DND-41 (cell line): ENCODE measurements around the gene HACD4.
"Not testable (repeated sequence)": the region's sequence is repeated elsewhere in the genome, so short reads cannot be mapped to it uniquely, and the experiment has no call there.

Source experiments
- ATAC-seq: fragments of 200-7000 bp; cut with Tn5 transposase; 3 replicates; pipeline ENCODE4 v1.9.1; 2021; ENCODE audit warnings: low read depth; ENCODE audit not compliant: insufficient read depth
- DNase-seq: peaks from one replicate; pipeline ENCODE4 v3.0.0-alpha.2; 2020
- H2AFZ ChIP-seq: 2 replicates; pipeline ENCODE4 v1.6.0; 2012; ENCODE audit warnings: low read depth, low read length
- H3K27ac ChIP-seq: 2 replicates; pipeline ENCODE4 v1.5.1; 2012; ENCODE audit warnings: low read length, inconsistent platforms
- H3K27me3 ChIP-seq: fragments of 200-600 bp; sonication (generic); 2 replicates; pipeline ENCODE4 v1.6.0; 2012; ENCODE audit warnings: low read length, mild to moderate bottlenecking, inconsistent platforms; ENCODE audit not compliant: insufficient read depth, poor library complexity
- H3K36me3 ChIP-seq: 2 replicates; pipeline ENCODE4 v1.5.1; 2012; ENCODE audit warnings: low read length, inconsistent platforms; ENCODE audit not compliant: insufficient read depth
- H3K4me1 ChIP-seq: 2 replicates; pipeline ENCODE4 v1.5.1; 2012; ENCODE audit warnings: mild to moderate bottlenecking, low read length; ENCODE audit not compliant: insufficient read depth
- H3K4me2 ChIP-seq: 2 replicates; pipeline ENCODE4 v1.6.0; 2012; ENCODE audit warnings: mild to moderate bottlenecking, moderate library complexity, low read length, inconsistent platforms; ENCODE audit not compliant: insufficient read depth
- H3K4me3 ChIP-seq, 2 experiments: fragments of 200-600 bp in 1 of 2; shearing (Covaris generic) in 1 of 2; 2 replicates each; pipeline ENCODE4 v1.5.1; 2012 to 2016; ENCODE audit warnings: inconsistent platforms in 2 of 2, low read length in 2 of 2, mild to moderate bottlenecking in 2 of 2, low read depth in 1 of 2, moderate library complexity in 1 of 2
- H3K79me2 ChIP-seq: 2 replicates; pipeline ENCODE4 v1.6.0; 2012; ENCODE audit warnings: low read length, inconsistent platforms; ENCODE audit not compliant: insufficient read depth
- H3K9ac ChIP-seq: 2 replicates; pipeline ENCODE4 v1.6.0; 2012; ENCODE audit warnings: low read depth, mild to moderate bottlenecking, inconsistent platforms, low read length, moderate library complexity
- H3K9me3 ChIP-seq: 2 replicates; pipeline ENCODE4 v1.5.1; 2012; ENCODE audit warnings: low read length, moderate library complexity, mild to moderate bottlenecking, inconsistent platforms; ENCODE audit not compliant: insufficient read depth, severe bottlenecking
- H4K20me1 ChIP-seq: 2 replicates; pipeline ENCODE4 v1.6.0; 2012; ENCODE audit warnings: low read length; ENCODE audit not compliant: insufficient read depth
- EZH2 ChIP-seq: IDR thresholded peaks from 3 replicates; pipeline ENCODE4 v1.6.1; 2012; ENCODE audit warnings: borderline replicate concordance, low read depth, mild to moderate bottlenecking, moderate library complexity, low read length, inconsistent platforms; ENCODE audit not compliant: severe bottlenecking
- TF ChIP-seq, protein P1 (sequence below): IDR thresholded peaks from 2 replicates; pipeline ENCODE4 v1.5.1; 2012; ENCODE audit warnings: borderline replicate concordance, low read length, moderate library complexity, mild to moderate bottlenecking; ENCODE audit not compliant: poor library complexity, severe bottlenecking; ENCODE audit errors: extremely low read depth

HACD4 gene

DNA sequence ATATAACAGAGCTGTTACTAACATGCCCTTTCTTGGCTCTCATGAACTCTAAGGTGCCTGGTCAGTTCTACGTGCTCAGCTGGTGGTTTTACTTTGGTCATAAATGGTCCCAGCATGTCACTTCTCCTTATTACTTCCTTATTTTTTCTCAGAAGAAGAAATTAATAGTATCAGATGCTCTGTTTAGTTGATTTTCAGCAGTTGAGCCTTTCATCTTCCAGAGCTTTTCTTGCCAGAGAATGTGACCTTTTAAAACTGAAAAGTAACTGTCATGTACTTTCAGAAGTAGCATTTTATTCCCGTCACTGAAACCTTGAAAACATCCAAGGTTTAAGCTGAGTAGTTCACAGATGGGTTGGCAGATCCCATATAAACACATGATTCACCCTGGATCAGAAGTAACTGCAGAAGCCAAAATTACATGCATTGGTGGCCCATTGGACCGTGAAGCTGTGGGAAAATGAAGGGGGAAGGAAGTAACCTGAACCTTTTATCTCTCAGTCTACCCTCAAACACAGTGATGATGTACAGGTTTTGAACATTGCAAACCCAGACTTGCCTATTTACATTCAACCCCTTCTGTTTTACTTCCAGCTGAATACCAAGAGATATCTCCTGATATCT, 50.5 kb downstream of the HACD4 start:
- Histone ChIP-seq H3K36me3 (peaks cover 33% of the 10 kb centered on the region), H3K4me2 (no peak overlapping the region)
- no peak for DNase-seq

DNA sequence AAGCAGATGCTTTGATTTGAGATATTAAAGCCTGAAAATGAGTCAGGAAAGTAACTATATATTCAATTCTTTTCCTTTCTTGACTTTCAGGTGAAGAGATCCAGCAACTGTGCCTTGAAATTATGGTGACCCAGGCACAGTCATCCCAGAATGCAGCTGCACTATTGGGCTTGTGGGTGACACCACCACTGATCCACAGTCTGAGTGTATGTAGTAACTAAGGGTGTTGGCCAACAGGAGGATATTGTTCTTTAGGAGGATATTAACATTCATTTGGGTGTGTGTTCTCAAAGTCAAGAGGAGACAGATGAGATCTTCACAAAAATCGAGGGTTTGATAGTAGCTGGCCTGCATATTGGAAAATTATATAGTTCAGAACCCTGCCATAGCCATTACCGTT, 53.2 kb downstream of the HACD4 start:
- no peak for TF ChIP-seq EZH2
- Histone ChIP-seq H3K4me3 (no peak overlapping the region), H3K36me3 (peaks cover 31% of the 10 kb centered on the region), H3K9me3 (no peaks in the 10 kb centered on the region), H3K27ac (no peak overlapping the region), H2AFZ (no peak overlapping the region), H3K27me3 (no peaks in the 10 kb centered on the region), H3K9ac (no peak overlapping the region), H4K20me1 (no peaks in the 10 kb centered on the region), H3K79me2 (no peaks in the 10 kb centered on the region), H3K4me1 (no peaks in the 10 kb centered on the region), H3K4me2 (no peak overlapping the region)
- ATAC-seq (no peak), DNase-seq (no peak)

More for the DNA sequence above, 50.5 kb downstream of the HACD4 start:
- Histone ChIP-seq H3K9me3 (no peaks in the 10 kb centered on the region), H3K4me1 (no peaks in the 10 kb centered on the region), H3K9ac (no peak overlapping the region), H4K20me1 (no peaks in the 10 kb centered on the region), H3K27me3 (no peaks in the 10 kb centered on the region), H2AFZ (no peak overlapping the region), H3K4me3 (no peak overlapping the region), H3K27ac (no peak overlapping the region), H3K79me2 (no peaks in the 10 kb centered on the region)
- no peak for TF ChIP-seq EZH2
- TF ChIP-seq, protein P1, sequence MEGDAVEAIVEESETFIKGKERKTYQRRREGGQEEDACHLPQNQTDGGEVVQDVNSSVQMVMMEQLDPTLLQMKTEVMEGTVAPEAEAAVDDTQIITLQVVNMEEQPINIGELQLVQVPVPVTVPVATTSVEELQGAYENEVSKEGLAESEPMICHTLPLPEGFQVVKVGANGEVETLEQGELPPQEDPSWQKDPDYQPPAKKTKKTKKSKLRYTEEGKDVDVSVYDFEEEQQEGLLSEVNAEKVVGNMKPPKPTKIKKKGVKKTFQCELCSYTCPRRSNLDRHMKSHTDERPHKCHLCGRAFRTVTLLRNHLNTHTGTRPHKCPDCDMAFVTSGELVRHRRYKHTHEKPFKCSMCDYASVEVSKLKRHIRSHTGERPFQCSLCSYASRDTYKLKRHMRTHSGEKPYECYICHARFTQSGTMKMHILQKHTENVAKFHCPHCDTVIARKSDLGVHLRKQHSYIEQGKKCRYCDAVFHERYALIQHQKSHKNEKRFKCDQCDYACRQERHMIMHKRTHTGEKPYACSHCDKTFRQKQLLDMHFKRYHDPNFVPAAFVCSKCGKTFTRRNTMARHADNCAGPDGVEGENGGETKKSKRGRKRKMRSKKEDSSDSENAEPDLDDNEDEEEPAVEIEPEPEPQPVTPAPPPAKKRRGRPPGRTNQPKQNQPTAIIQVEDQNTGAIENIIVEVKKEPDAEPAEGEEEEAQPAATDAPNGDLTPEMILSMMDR = no peak
- no peak for ATAC-seq

DNA sequence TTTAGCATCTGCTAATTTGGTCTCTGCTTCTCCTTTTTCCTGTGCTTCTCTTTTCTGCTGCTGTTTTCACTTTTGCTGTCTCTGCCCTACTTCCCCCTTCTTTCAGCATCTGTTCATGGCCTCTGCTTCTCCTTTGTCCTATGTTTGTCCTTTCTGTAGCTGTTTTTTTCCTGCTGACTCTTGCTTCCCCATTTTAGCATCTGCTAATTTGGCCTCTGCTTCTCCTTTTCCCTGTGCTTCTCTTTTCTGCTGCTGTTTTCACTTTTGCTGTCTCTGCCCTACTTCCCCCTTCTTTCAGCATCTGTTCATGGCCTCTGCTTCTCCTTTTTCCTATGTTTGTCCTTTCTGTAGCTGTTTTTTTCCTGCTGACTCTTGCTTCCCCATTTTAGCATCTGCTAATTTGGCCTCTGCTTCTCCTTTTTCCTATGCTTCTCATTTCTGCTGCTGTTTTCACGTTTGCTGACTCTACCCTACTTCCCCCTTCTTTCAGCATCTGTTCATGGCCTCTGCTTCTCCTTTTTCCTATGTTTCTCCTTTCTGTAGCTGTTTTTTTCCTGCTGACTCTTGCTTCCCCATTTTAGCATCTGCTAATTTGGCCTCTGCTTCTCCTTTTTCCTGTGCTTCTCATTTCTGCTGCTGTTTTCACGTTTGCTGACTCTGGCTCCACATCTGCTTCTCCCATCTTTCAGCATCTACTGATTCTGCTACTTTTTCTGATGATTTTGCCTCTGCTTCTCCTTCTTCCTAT, 57.1 kb downstream of the HACD4 start:
- H3K27ac ChIP-seq, H3K9ac ChIP-seq, DNase-seq, H3K4me2 ChIP-seq, ATAC-seq, H3K79me2 ChIP-seq, H2AFZ ChIP-seq, H3K9me3 ChIP-seq, H3K4me1 ChIP-seq, H3K4me3 ChIP-seq, H4K20me1 ChIP-seq, H3K27me3 ChIP-seq: not testable (repeated sequence)
- peaks cover 16% of the 10 kb centered on the region for H3K36me3 ChIP-seq

DNA sequence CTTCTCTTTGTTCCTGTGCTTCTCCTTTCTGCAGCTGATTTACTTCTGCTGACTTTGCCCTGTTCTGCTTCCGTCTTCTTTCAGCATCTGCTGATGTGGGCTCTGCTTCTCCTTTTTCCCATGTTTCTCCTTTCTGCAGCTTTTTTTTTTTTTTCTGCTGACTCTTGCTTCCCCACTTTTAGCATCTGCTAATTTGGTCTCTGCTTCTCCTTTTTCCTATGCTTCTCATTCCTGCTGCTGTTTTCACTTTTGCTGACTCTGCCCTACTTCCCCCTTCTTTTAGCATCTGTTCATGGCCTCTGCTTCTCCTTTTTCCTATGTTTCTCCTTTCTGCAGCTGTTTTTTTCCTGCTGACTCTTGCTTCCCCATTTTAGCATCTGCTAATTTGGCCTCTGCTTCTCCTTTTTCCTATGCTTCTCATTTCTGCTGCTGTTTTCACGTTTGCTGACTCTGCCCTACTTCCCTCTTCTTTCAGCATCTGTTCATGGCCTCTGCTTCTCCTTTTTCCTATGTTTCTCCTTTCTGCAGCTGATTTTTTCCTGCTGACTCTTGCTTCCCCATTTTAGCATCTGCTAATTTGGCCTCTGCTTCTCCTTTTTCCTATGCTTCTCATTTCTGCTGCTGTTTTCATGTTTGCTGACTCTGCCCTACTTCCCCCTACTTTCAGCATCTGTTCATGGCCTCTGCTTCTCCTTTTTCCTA, 58.0 kb downstream of the HACD4 start:
- not testable (repeated sequence) for H3K27ac ChIP-seq, H3K9ac ChIP-seq, H3K4me1 ChIP-seq, DNase-seq, H3K4me3 ChIP-seq, H2AFZ ChIP-seq, H3K4me2 ChIP-seq, H3K9me3 ChIP-seq, H3K79me2 ChIP-seq, H4K20me1 ChIP-seq, ATAC-seq, H3K27me3 ChIP-seq
- H3K36me3 ChIP-seq = peaks cover 16% of the 10 kb centered on the region
